PFSK-1 (cell line): ENCODE data around the gene CEP43.

Source experiments
- POLR2AphosphoS5 ChIP-seq: IDR thresholded peaks from 2 replicates; pipeline ENCODE4 v1.6.1; 2012; ENCODE audit warnings: low read depth, mild to moderate bottlenecking, control low read depth, low read length, moderate library complexity
- REST ChIP-seq, 2 experiments: IDR thresholded peaks; 2 replicates each; pipeline versions ENCODE4 v1.6.1 to v1.8.0; 2011 to 2012; ENCODE audit warnings: low read depth in 2 of 2, low read length in 2 of 2, control low read depth in 1 of 2, inconsistent platforms in 1 of 2, mild to moderate bottlenecking in 1 of 2, moderate library complexity in 1 of 2; ENCODE audit not compliant: insufficient read depth in 1 of 2
- SIN3A ChIP-seq: IDR thresholded peaks from 2 replicates; pipeline ENCODE4 v1.6.1; 2012; ENCODE audit warnings: mild to moderate bottlenecking, low read length, moderate library complexity, borderline replicate concordance; ENCODE audit not compliant: insufficient read depth
- TAF1 ChIP-seq: IDR thresholded peaks from 2 replicates; pipeline ENCODE4 v1.6.1; 2012; ENCODE audit warnings: low read length, control low read depth, borderline replicate concordance; ENCODE audit not compliant: insufficient read depth

- no peak for TF ChIP-seq POLR2AphosphoS5
- no peak for TF ChIP-seq TAF1
- TF ChIP-seq REST (IDR thresholded peaks at IDR 0.05; ENCODE audit: insufficient read depth in 1 of 2, low read depth in 2 of 2, low read length in 2 of 2), result no peak
- TF ChIP-seq SIN3A, result no peak
These were observed 39.1 kb upstream of the CEP43 start for GRCh38 chr6:166959911-166960608.
